ENCODE measurements around the gene TMEM132C.

The TMEM132C gene

GRCh38 chr12:128338386-128339125, 71.6 kb downstream of the TMEM132C start:
- no peak for DNase-seq (ENCODE audit: low read depth in 2 of 2)

- no peak for DNase-seq (ENCODE audit: low read depth in 2 of 2)
Observed at GRCh38 chr12:128339126-128339520, 72.2 kb downstream of the TMEM132C start.

- DNase-seq (ENCODE audit: low read depth in 2 of 2) = no peak
Observed at GRCh38 chr12:128339631-128340030, 72.7 kb downstream of the TMEM132C start.

DNA sequence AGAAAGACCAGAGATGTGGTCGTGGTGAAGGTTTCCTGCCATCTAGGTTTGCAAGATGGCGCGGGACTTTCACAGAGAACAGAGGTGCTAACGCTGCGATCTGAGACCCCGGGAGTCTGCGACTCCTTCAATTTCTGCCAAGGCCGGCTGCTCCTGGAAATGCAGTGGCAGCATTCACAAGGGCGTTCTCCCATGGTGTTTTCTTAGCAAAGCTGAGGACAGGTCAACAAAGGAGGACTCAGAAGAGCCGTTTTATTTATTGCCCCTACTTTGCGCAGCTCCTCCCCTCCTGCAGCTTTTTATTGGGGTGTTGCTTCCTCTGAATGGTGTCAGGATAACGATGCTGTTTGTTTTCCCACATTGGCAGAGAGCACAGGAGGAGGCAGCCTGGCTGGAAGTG, 86.3 kb downstream of the TMEM132C start:
- DNase-seq (ENCODE audit: low read depth in 2 of 2) = no peak

GRCh38 chr12:128356547-128356946, 89.6 kb downstream of the TMEM132C start:
- no peak for DNase-seq (ENCODE audit: low read depth in 2 of 2)

DNA sequence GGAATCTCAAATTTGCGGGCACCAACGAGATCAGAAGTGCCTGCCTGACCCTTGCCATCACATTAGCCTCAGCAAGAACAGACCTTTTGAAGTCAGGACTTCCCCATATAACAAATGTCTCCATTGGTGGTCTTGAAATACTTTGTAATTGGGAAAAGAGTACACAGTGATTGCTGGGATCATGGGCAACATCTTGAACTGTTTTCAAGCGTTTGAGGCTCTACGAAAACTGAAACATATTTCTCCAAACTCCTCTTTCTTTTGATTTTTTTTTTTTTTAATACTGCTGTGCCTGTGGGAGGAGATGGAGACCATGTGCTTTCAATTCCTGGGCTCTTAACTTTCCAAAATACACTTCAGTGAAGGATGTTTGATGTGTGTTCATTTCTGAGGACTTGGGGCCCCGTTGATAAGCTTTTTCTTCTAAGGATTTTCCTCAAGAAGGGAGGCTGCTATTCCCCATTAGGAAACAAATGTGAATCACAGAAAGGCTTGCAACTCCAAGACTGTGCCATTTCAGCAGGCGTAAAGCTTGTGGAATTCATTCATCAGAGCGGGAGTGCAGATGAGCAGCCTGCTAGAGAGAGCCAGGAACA, 94.5 kb downstream of the TMEM132C start:
- no peak for DNase-seq (ENCODE audit: low read depth in 2 of 2)

GRCh38 chr12:128365032-128365431, 98.1 kb downstream of the TMEM132C start:
- DNase-seq (ENCODE audit: low read depth in 2 of 2) = no peak

GRCh38 chr12:128365651-128366231, 98.8 kb downstream of the TMEM132C start:
- DNase-seq (ENCODE audit: low read depth in 2 of 2) = no peak

GRCh38 chr12:128367961-128368360, 101.0 kb downstream of the TMEM132C start:
- no peak for DNase-seq (ENCODE audit: low read depth in 2 of 2)

DNA sequence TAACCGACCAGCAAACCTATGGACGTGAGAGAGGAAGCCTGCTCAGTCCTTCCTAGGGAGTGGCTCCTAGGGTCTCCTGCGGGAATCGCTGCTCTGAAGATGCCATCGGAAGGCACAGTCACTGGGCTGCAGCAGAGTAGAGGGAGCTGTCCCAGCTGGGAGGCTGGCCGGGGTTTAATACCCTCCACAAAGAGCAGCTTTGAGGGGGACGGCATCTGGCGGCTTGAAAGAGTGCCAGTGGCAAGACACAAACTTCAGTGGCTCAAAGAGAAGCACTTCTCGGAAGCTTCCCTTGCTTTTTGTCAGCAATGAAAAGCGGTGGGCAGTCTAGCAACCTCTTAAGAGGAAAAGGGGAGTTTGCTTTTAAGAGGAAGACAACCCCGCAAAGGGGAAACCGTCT, 114.6 kb downstream of the TMEM132C start:
- DNase-seq (ENCODE audit: low read depth in 2 of 2) = no peak

- DNase-seq (ENCODE audit: low read depth in 2 of 2) = no peak
Observed at GRCh38 chr12:128381946-128382345, 115.0 kb downstream of the TMEM132C start.

DNA sequence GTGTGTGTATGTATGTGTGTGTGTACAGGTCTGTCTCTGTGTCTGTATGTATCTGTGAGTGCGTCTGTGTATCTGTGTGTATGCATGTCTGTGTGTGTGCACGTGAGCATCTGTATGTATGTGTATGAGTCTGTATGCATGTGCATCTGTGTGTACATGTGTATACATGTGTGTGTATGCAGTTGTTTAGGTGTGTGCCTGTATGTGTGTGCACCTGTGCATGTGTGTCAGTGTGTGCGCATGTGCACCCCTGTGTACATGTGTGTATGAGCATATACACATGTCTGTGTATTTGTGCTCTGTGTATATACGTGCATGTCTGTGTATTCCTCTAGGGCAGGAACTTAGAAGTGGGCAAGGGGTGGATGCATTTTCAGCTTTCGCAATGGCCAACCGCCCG, 116.0 kb downstream of the TMEM132C start:
- no peak for DNase-seq (ENCODE audit: low read depth in 2 of 2)

GRCh38 chr12:128383357-128383937, 116.5 kb downstream of the TMEM132C start:
- DNase-seq (ENCODE audit: low read depth in 2 of 2) = no peak

DNA sequence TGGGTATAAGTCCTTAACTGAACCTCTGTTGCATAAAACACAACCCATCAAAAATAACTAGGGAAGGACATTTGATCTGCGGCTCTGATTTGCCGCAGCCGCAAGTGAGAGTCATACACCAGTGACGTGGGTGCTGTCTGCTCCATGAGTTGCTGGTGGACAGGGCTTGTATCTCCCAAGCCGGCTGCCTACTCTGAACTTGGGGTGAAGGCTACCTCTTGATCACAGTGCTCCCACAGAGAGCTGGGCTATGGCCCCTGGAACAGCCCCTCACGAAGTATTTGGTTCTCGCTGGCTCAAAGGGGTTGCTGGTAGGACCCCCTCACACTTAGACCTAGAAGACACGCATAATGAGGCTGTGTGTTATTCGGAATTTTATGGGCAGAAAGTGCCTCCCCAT, 118.8 kb downstream of the TMEM132C start:
- DNase-seq (ENCODE audit: low read depth in 2 of 2) = no peak

- DNase-seq (ENCODE audit: low read depth in 2 of 2) = no peak
Observed at GRCh38 chr12:128387811-128388422, 120.9 kb downstream of the TMEM132C start.

DNA sequence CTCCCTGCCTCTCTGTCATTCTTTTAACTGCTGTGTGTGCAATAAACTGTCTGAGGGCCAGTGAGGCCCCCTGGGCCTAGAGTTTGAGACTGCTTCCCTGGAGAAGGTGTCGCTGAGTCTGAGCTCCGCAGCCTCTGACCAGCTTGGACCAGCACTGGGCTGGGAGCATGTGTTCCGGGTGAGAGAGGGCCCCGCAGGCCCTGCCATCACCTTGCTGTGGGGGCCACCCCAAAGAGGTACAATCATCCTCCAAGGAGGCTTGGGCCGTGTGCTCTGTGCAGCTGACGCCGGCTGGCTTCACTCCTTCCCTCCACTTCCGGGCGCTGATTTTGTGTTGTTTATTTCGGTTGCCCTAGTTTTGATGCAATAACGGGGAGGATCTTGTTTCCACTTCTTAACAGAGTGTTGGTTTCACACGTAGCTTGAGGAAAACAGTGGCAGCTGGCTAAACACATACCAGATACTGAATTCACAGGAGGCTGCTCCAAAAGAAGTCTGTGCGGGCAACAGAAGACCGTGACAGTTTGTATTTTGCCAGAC, 121.6 kb downstream of the TMEM132C start:
- no peak for DNase-seq (ENCODE audit: low read depth in 2 of 2)

GRCh38 chr12:128393346-128393745, 126.4 kb downstream of the TMEM132C start:
- no peak for DNase-seq (ENCODE audit: low read depth in 2 of 2)

DNA sequence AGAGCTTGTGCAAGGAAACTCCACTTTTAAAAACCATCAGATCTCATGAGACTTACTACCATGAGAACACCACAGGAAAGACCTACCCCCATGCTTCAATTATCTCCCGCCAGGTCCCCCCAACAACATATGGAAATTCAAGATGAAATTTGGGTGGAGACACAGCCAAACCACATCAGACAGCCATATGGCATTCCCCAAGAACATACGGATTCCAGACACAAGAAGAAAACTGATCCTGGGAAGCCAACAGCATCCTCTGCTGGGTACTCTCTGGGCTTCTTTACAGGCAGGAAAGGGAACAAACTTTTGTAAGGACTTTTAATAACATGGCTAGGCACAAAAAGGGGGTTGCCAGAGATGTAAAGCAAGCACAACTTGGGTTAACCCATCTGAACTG, 127.2 kb downstream of the TMEM132C start:
- DNase-seq (ENCODE audit: low read depth in 2 of 2) = no peak

DNA sequence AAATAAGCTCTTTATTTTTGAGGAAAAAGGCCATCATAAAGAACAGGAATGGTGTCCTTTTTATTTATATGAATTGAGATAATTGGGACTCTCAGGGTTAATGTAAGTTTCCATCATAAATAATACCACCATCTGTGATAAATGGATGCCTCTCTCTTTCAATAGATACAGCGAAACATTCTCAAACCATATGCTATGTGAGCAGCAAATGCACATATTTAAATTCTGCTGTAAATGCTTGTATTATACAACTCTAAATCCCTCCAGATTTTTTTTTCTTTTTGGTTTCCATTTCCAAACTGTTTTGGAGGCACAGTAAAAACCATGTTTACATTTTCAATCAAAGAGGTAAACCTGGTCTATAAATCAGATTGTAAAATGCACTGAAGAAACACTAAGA, 132.3 kb downstream of the TMEM132C start:
- DNase-seq (ENCODE audit: low read depth in 2 of 2) = no peak

GRCh38 chr12:128402486-128403243, 135.7 kb downstream of the TMEM132C start:
- no peak for DNase-seq (ENCODE audit: low read depth in 2 of 2)

- no peak for DNase-seq (ENCODE audit: low read depth in 2 of 2)
Observed at GRCh38 chr12:128408669-128409068, 141.7 kb downstream of the TMEM132C start.

Measured in stimulated activated CD8-positive, alpha-beta memory T cell treated with anti-CD3 and anti-CD28 coated beads, Interleukin-15, amount 100 ng/mL, for 48 hours (primary cell).